Stomach smooth muscle (tissue), 2 donors: ENCODE results near the gene DENND4B.

Experiments
- H3K27ac ChIP-seq: one replicate; pipeline ENCODE4 v1.7.0; 2013; ENCODE audit warnings: mild to moderate bottlenecking, low read length, inconsistent platforms
- H3K27me3 ChIP-seq, 2 donors: one replicate each; pipeline ENCODE4 v1.7.0; 2013; ENCODE audit warnings: low read length in 2 of 2; ENCODE audit not compliant: insufficient read depth in 2 of 2, control insufficient read depth in 1 of 2
- H3K36me3 ChIP-seq, 2 donors: one replicate each; pipeline ENCODE4 v1.7.0; 2013; ENCODE audit warnings: low read length in 2 of 2; ENCODE audit not compliant: control insufficient read depth in 2 of 2, insufficient read depth in 2 of 2
- H3K4me1 ChIP-seq: one replicate; pipeline ENCODE4 v1.7.0; 2013; ENCODE audit warnings: low read length; ENCODE audit not compliant: control insufficient read depth, insufficient read depth
- H3K4me3 ChIP-seq, 2 donors: one replicate each; pipeline ENCODE4 v1.7.0; 2013; ENCODE audit warnings: low read length in 2 of 2
- H3K9ac ChIP-seq, 2 donors: one replicate each; pipeline ENCODE4 v1.7.0; 2013; ENCODE audit warnings: low read length in 2 of 2, mild to moderate bottlenecking in 1 of 2
- H3K9me3 ChIP-seq, 2 donors: one replicate each; pipeline ENCODE4 v1.7.0; 2013; ENCODE audit warnings: low read length in 2 of 2; ENCODE audit not compliant: control insufficient read depth in 2 of 2
- donor health status: healthy.
- donor health status: Pancreatic carcinoma.

DENND4B gene

DNA sequence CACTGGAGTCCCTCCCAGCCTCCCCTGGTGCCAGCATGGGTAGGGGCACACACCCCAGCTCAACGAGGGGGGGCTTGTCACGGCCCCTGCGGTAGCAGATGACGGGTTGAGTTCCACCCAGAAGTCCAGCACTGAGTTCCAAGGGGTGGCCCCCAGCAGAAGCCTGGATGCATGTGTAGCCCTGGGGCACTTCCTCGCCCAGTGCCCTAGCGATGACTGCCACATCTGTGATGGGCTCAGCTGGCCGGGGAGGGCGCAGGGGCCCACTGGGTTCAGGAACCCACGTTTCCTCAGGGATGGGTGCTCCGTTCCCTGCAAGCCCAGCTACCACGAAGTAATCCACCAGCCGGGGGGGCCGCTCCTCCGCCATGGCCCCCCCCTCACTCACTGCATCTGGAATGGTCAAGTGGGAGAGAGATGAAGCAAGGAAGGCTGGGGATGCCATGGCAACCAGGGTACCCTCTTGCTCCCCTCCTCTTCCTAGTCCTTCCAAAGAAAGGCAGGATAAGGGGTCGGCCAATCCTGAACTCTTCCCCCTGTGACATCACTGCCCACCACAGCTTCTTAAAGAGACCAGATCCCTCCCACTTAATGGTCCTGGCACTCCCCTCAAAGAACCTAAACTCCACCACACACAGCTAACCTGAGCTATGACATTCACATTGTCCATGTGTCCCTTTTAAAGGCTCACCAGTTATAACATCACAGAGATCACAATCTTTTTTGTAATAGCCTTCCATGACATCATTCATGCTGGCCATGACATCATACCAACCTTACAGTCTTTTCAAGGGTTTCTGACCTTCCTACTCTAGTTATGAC lies 2.3 kb downstream of the DENND4B start:
- no peaks in the 10 kb centered on the region for H3K27me3 ChIP-seq
- peak overlapping the region in 1 of 2 donors; percentile 91 for H3K9ac ChIP-seq
- H3K9me3 ChIP-seq, result no peaks in the 10 kb centered on the region
- H3K36me3 ChIP-seq, result peaks cover 31 to 38% of the 10 kb centered on the region in 2 donors
- peaks cover 22% of the 10 kb centered on the region for H3K4me1 ChIP-seq
- peak overlapping the region; percentile 85 to 89 for H3K4me3 ChIP-seq
- peak overlapping the region; percentile 90 for H3K27ac ChIP-seq

DNA sequence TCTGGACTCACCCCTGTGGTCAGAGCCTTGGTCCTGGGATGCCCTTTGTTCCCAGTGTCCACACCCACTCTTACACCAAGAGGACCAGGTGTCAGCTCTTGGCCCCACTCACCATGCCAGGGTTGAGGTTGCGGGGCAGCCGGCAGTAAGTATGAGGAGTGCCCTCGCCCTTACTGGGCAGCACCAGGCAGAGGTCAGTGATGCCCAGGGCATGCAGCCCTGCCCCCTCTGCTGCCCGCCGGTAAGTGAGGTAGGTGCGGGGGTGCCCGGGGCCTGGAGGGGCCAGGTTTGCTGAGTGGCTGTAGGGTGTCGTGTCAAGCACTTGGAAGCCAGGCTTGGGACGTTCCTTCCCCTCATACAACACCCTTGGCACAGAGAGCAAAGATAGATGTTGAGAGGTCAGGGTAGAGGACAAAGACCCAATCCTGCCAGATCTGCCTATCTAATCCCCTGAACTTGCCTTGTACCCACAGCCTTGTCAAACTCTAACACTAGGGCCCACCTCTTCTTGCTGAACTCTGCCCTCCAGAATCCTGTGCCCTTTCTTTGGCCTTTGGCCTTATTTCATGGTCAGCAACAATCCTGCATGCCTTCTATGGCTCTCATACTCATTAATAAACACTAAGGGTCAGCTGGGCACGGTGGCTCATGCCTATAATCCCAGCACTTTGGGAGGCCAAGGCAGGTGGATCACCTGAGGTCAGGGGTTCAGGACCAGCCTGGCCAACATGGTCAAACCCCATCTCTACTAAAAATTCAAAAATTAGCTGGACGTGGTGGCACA lies 3.6 kb downstream of the DENND4B start:
- no peak overlapping the region for H3K27ac ChIP-seq
- no peak overlapping the region for H3K4me3 ChIP-seq
- H3K27me3 ChIP-seq, result no peaks in the 10 kb centered on the region
- H3K36me3 ChIP-seq, result peaks cover 21 to 30% of the 10 kb centered on the region in 2 donors
- no peaks in the 10 kb centered on the region for H3K9me3 ChIP-seq
- no peak overlapping the region for H3K9ac ChIP-seq
- peaks cover 22% of the 10 kb centered on the region for H3K4me1 ChIP-seq

DNA sequence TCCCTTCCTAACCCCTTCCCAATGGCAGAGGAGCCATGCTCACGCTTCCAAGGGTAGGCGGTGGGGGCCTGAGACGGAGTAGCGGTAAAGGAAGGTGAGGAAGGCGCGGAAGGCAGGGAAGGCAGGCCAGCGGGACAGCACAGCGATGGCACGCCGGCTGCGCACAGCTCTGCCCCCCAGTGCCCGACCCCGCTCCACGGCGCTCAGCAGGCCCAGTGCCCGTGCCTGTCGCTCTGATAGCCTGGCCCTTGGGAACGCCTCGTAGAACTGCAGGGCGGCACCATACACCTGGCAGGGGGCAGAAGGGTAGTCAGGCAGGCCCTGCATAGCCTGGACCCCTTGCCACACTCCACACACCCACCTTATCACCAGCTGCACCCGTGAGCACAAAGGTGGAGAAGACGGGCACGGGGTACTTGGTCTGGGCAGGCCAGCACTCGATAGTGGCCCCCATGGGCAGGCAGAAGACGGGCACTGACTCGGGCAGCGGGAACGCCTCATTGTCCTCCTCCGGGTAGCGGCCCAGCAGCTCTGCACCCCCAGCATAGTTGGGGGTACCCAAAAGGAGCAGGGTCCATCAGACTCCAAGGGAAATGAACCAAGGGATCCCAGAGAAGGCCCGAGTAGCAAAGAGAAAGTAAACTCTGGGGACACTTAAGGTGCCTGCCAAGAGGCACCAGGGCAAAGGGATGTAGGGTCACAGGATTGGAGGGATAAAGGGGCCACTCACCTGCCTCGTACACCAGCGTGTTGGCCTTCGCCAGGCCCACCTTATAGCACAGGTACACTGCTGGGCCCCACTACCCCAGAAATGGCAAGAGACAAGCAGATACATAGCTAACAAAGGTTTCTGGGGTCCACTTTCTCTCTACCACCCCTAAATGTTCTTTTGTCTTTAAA lies 4.4 kb downstream of the DENND4B start:
- Histone ChIP-seq H3K27ac (no peak overlapping the region), H3K9me3 (no peaks in the 10 kb centered on the region), H3K4me1 (peaks cover 21% of the 10 kb centered on the region), H3K27me3 (no peaks in the 10 kb centered on the region), H3K4me3 (no peak overlapping the region), H3K9ac (no peak overlapping the region), H3K36me3 (peaks cover 23 to 36% of the 10 kb centered on the region in 2 donors)

DNA sequence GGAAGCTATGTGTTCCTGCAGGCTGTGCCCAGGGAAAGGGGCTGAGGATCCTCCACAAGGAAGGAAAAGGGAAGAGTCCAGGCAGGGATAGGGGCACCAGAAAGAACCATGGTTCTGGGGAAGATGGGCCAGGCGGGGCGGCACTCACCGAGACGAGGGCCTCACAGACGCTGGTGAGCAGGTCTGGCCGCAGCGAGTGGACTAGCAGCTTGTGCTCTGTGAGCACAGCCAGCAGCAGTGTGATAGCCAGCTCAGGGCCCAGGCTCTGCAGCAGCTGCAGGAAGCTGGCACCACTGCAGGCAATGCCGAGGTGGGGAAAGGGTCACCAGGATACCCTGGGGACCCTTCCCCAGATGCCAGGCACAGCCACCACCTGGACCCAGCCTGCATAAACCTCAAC lies 5.8 kb downstream of the DENND4B start:
- Histone ChIP-seq H3K9me3 (no peaks in the 10 kb centered on the region), H3K4me3 (no peak overlapping the region), H3K4me1 (peaks cover 15% of the 10 kb centered on the region), H3K27me3 (no peaks in the 10 kb centered on the region), H3K9ac (no peak overlapping the region), H3K27ac (no peak overlapping the region), H3K36me3 (peaks cover 34 to 49% of the 10 kb centered on the region in 2 donors)

DNA sequence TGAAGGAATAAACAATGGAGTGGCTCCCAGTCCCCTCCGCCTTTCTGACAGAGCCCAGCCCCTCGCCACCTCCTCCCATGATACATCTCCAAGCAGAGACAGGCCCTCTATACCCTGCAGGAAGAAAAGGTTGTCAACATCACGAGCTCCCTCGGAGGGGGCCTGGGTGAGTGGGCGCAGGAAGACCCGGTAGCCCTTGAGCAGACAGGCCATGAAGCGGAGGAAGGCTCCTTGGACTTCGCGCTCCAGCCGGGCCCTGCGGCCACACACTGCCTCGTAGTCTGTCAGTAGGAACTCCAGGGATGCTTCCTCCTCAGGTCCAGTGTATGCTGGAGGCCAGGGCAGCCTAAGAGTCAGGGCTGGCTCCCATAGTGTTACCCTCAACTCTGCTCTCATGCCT lies 7.0 kb downstream of the DENND4B start:
- Histone ChIP-seq H3K9ac (no peak overlapping the region), H3K27ac (no peak overlapping the region), H3K36me3 (peaks cover 37 to 56% of the 10 kb centered on the region in 2 donors), H3K27me3 (no peaks in the 10 kb centered on the region), H3K4me3 (no peak overlapping the region), H3K9me3 (no peaks in the 10 kb centered on the region), H3K4me1 (peaks cover 4% of the 10 kb centered on the region)

DNA sequence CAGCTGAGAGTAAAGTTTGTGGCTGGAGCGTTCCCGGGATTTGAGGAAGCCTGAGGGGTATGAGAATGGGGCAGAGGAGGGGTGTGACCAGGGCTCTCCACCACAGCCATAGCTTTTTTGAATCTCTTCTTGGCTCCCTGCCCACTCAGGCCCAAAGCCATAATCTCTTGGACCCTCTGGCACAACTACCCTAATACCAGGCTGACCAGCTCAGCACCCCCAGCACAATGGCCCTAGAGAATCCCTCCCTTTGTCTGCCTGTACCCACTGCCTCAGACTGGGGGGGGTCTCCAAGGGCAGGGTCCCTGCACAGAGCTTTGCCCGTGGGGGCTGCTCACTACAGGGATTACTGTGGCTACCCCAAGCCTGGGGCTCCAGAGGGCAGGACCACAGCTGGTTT lies 7.5 kb downstream of the DENND4B start:
- Histone ChIP-seq H3K27ac (no peak overlapping the region), H3K4me3 (no peak overlapping the region), H3K36me3 (peaks cover 42 to 60% of the 10 kb centered on the region in 2 donors), H3K4me1 (peaks cover 4% of the 10 kb centered on the region), H3K9ac (no peak overlapping the region), H3K27me3 (no peaks in the 10 kb centered on the region), H3K9me3 (no peaks in the 10 kb centered on the region)

DNA sequence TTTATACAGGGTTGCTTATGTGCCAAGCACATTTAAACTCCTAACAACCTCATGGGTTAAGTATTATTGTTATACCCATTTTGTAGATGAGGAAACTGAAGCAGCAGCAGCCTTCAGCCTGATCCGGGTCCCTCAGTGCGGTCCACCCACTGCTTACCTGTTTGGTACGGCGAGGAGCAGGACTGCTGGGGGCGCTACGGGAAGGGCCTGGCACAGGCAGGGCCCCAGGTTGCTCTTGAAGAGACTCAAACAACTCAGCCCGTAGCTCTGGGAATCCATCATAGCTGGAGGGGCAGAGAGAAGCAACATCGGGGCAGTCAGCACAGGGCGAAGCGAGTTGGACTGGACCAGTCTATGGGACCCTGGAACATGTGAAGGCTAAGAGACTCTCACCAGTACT lies 9.2 kb downstream of the DENND4B start:
- Histone ChIP-seq H3K9me3 (no peaks in the 10 kb centered on the region), H3K27me3 (no peaks in the 10 kb centered on the region), H3K36me3 (peaks cover 49 to 57% of the 10 kb centered on the region in 2 donors), H3K27ac (no peak overlapping the region), H3K4me1 (peaks cover 4% of the 10 kb centered on the region), H3K9ac (no peak overlapping the region), H3K4me3 (no peak overlapping the region)

DNA sequence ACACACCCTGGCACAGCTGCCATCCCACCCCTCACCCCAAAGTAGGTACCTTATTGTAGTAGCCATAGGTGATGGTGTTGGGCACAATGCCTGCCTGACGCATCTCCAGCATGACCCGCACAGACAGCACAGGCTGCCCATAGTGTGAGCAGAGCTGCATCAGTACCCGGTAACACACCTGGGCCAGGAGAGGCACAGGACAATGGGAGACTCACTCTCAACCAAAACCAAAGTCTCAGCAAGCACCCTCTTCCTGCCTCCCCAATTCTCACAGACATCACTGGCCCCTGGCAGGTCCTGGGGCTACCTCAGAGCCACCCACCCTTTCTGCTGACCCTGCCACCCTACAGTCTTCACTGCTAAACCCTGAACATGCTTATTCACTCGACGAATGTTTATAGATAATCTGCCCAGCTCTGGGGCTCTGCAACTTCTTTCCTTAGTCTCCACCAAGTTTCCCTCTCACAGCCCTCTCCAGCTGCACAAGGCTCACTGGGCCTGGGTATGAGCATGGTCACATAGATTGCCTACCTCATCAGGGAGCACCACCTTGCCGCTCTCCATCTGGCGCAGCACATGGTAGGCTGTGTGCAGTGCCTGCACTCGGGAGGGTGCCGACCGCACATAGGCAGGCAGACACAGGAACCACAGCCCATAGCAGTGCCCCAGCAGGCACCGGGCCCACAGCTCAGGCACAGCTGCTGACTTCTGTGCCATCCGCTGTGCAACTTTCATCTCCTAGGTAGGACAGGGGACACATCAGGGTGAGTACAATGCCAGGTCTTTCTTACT lies 10.3 kb downstream of the DENND4B start:
- no peak overlapping the region for H3K27ac ChIP-seq
- no peaks in the 10 kb centered on the region for H3K27me3 ChIP-seq
- H3K4me3 ChIP-seq, result no peak overlapping the region
- peaks cover 49 to 60% of the 10 kb centered on the region in 2 donors for H3K36me3 ChIP-seq
- H3K9ac ChIP-seq, result no peak overlapping the region
- peaks cover 4% of the 10 kb centered on the region for H3K4me1 ChIP-seq
- no peaks in the 10 kb centered on the region for H3K9me3 ChIP-seq

DNA sequence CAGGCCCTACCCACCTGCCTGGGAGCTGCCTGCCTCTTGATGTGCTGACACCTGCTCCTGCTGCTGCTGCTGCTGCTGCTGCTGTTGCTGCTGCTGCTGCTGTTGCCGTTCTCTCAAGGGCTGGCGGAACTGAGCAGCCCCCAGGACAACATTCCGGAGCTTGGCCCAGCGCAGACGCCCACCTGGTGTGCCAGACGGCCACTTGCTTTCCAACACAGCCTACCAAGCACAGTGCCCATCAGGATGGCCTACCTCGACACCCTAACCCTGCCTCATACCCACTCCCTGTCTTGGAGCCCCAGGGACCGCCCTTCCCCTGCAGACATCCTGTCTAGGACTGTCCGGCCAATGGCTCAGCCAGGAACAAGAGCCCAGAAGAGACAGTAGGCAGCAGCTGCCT lies 11.8 kb downstream of the DENND4B start:
- no peak overlapping the region for H3K9ac ChIP-seq
- H3K4me1 ChIP-seq, result no peaks in the 10 kb centered on the region
- H3K36me3 ChIP-seq, result peaks cover 44 to 62% of the 10 kb centered on the region in 2 donors
- H3K9me3 ChIP-seq, result no peaks in the 10 kb centered on the region
- no peak overlapping the region for H3K4me3 ChIP-seq
- no peak overlapping the region for H3K27ac ChIP-seq
- H3K27me3 ChIP-seq, result no peaks in the 10 kb centered on the region

DNA sequence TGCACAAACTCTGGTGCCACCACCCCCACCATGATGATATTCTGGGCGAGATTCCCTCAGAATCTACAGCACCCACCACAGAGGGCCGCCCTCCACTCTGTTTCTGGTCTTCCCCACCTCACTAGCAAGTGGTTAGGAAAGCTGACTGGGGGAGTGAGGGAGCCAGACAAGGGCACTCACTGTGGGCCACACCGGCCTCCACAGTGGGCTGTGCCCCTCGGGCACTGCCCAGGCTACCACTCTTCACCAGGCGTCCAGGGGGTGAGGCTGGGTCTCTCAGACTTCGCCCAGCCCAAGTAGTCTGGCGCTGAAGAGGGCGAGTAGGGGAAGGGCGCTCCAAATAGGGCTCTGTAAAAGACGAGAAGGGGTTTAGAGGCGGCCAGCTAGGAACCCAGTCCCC lies 12.6 kb downstream of the DENND4B start:
- Histone ChIP-seq H3K27me3 (no peaks in the 10 kb centered on the region), H3K9me3 (no peaks in the 10 kb centered on the region), H3K27ac (no peak overlapping the region), H3K36me3 (peaks cover 44 to 61% of the 10 kb centered on the region in 2 donors), H3K9ac (no peak overlapping the region), H3K4me3 (no peak overlapping the region), H3K4me1 (peaks cover 3% of the 10 kb centered on the region)
